ENCODE data around the gene KIF14. TPM values are rescaled to one million over a fixed set of nuclear protein-coding genes. Genes with fewer than 3 reads are reported as not detected.
A peak's percentile ranks its signal among the peaks of the same experiment; 100 is the strongest.
"Not testable (repeated sequence)": the region's sequence is repeated elsewhere in the genome, so short reads cannot be mapped to it uniquely, and the experiment has no call there.

KIF14 gene
- polyA plus RNA-seq, 12 donors, result 2.3 to 5.7 (median 4.1) TPM; not detected in 1

DNA sequence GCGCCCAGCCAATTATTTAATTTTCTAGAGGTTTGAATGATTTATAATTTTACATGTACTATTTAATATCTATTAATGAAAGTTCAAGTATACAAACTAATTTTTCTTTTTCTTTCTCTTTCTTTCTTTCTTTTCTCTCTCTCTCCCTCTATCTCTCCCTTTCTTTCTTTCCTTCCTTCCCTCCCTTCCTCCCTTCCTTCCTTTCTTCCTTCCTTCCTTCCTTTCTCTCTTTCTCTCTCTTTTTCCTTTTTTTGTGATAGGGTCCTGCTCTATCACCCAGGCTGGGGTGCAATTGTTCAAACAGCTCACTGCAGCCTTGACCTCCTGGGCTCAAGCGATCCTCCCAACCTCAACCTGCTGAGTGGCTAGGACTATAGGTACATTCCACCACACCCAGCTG, 16.1 kb upstream of the KIF14 start:
- no peak for DNase-seq

DNA sequence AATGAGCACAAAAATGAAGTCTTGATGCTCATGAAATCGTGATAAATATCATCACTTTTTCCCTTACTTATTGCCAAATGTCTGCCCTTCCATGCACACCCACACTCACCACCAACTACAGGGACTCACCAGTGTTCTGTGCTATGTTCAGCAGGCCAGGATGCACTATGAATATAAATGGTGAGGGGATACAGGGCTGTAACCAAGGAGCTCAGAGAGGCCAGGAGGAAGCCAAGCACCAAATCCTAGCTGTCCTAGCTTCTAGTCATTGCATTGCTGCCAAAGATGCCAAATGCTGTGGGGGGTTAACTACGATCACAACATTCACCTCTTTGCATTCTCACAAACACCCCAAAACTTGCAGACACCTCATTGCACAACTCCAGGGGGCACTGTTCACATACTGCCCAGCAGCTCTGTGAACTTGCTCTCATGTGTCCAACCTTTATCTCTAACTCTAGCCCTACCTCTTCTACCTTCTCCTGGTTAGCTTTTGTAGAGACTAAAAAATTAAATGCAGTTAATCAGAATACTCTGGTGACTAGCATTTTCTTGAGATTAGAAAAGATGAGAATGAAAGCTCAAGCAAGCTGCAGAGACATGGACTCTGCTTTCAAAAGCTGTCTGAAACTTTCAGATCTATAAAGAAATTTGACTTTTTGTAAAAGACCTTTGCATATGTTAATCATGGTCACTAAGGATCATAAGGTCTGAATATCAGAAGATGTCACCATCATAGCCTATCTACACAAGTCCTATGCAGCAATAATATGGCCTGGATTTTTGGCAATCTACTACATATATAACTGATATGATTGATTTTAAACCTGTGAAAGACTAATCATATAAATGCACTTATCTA, 13.9 kb upstream of the KIF14 start:
- no peak for DNase-seq

DNA sequence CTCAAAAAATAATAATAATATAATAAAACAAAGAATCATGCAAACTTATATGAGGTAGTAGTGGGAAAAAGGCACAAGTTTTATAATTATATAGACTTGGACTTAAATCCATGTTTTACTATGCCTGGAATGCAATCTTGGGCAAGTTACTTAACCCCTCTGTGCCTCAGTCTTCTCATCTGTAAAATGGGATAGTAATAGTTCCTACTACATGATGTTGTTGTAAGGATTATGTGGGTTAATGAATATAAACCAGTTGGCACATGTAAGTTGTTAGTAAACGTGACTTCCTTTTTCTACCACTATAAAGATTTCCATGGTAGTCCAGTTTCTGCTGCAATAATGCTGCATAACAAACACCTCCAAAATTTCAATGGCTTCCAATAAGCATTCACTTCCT, 10.8 kb upstream of the KIF14 start:
- DNase-seq, result no peak

DNA sequence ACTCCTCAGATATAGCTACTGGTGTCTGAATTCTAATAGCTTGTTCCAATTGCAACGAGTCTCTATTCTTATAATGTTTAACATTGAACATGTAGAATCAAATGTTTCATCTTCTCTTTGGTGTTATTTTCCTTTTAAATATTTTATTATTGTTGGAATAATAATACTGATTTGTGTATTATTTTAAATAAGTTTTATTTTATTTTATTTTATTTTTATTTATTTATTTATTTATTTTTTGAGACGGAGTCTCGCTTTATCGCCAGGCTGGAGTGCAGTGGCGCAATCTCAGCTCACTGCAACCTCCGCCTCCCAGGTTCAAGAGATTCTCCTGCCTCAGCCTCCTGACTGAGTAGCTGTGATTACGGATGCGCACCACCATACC, 10.0 kb upstream of the KIF14 start:
- DNase-seq, result not testable (repeated sequence)

DNA sequence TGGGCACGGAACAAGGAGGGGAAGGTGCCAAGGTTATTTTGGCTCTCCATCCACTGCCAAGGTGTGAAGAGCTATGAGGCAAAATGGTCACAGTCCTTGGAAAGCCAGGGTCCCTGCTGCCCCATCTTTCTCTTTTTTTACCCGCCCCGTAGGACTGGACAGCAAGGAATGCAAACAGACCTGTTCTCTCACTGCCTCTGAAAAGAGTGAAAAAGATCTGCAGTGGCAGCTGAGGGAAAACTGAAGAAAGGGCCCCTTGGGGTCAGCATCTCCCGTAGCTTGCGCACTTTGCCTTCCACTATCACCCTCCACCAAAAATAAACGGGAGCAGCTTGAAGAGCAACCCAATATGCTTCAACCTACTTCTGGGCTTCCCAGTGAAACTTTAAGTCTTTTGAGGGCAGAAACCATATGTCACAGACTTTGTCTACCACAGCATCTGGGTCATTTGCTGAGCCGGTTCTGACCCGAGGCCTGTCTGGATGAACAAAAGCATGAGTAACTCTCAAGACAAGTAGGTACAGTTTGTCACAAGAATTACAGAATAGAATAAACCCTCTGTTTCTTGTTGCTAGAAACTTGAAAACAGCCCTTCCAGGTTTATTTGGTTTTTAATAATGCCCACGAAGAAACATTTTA, 9.4 kb upstream of the KIF14 start:
- no peak for DNase-seq

DNA sequence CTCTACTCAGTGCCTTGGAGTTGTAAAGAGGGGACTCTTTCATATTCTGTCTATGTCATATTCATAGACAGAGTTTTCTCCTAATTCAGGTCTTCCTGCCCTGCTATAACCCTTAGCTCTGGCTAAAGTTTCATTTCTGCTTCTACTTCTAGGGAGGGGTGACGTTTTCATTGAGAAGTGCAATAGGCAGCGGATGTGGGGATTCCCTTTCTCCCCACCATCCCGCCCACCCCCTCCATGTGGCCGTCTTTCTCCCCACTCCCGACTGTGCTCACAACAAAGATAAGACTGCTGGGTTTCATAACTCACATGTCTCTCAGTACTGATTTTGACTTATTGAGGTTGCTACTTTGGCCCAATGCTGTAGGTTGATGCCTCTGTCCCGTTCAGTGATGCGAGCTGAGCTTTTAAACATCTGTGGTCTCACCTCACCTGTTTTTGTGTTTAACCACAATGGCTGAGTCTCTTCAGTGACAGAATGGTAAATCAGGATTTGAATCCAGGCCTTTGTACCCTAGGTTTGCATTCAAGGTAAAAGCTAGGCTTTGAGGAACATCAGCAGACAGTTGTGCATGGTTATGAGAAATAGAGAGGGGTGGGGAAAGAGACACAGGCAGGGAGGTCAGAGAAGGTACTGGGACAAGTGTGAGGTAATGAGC, 7.8 kb upstream of the KIF14 start:
- DNase-seq, result no peak

DNA sequence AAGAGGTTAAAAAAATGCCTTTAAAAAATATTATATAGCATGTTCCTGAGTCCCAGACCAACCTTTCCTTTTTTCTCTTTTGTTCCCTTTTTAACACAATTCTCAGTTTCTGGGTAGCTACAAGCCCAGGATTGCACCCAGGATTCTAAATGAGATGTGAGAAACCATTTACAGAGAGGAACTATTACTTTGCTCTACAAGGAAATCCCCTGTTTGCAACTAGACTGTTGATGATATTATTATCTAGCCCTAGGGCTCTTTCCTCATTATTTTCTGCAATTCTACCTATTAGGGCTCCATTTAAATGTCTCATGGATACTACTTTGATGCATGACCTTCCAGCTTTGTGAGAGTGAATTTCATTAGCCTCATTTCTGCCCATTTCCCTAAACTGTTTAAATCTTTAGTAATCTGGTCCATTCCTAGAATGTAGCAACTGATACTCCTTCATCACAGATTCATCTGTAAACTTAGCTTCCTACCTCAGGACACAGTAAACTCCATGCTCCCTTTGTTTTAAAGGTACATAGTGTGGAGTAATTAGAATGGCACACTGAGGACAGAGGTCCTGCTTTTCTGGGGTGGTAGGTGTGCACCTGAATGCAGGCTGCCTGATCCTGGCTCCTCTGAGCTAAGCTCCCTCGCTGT, 7.1 kb upstream of the KIF14 start:
- DNase-seq, result no peak

DNA sequence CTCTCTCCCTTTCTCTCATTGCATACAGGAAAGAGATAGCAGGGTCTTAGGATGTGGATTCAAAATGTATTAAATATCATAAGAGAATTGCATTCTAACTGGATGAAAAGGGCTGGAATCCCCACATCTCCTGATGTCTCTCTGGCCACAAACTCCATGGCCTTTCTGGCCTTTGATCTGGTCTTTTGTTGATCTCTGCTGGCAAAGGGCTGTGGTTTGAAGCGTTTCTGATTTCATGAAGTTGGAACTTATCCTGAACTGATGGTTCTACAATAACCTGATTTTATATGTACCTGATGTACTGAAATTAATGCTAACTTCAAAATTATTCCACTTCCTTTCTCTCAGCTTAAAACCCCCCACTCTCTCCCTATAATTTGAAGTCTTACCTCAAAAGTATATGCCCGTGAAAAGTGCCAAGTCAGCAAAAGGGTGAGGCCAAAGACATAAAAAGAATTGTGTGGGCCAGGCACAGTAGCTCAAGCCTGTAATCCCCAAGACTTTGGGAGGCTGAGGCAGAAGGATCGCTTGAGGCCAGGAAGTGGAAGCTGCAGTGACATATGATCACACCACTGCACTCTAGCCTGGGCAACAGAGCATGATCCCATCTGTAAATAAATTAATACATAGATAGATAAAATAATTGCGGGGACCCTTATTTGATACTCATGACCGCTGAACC, 6.4 kb upstream of the KIF14 start:
- DNase-seq, result no peak

DNA sequence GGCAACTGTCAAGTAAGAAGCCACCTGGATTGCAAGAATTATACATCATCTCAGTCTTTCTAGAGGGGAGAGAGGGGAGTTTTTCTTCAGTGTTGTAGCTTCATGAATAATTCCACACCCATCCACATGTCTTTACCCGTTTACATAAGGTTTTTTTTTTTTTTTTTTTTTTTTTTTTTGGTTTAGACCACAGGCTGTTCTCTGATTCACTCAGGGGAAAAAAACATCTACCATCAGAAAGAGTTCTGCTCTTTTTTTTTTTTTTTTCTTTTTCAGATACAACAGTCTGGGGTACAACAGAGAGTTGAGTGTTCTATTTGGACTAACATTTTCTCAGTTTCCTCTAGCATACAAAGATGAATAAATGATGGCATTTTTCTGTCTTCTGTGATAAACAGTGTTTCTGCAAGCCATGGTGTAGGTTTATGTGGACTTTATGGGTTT, 4.9 kb upstream of the KIF14 start:
- DNase-seq, result no peak

DNA sequence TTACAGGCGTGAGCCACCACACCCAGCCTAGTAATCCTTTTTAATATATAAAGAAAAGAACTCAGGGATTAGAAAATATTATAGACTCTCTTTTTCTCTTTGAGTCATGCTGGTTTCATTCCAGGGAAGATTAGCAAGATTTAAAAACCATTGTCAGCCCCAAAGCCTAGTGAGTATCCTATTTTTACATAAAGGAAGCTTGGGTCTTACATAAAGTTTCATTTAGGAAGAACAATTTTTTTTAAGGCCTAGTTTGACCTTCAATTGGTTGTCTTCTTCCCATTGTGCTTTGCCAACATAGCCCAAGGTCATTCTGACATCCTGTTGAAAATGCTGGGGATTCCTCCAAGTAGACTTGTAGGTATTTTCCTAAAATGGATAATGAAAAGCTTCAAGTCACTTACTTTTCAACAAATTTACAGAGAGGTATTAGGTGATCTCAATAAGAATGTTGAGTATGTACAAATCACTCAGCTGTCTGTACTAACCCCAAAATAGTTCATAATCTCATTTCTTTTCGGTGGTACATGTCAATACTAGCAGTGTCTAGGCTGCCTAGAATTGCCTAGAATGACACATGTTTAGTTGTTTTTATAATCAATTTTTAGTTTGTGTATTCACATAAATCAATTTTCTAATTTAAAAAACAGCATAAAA, 4.3 kb upstream of the KIF14 start:
- DNase-seq, result no peak

DNA sequence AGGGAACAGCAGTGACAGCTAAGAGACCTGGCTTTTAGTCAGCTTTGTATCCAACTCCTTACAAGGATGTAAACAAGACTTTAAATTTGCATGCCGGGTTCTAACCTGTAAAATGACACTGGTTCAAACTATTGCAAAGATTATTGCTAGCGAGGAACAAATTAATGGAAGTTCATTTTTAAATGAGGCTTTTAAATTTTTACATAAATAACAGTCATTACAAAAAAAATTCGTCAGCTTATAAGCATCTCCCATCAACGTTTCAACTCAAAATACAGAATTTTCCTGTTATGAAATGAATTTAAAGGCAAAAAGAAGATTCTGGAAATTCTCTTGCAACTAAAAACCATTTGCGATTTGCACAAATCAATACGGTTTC, 668 bp downstream of the KIF14 start:
- DNase-seq, result no peak

DNA sequence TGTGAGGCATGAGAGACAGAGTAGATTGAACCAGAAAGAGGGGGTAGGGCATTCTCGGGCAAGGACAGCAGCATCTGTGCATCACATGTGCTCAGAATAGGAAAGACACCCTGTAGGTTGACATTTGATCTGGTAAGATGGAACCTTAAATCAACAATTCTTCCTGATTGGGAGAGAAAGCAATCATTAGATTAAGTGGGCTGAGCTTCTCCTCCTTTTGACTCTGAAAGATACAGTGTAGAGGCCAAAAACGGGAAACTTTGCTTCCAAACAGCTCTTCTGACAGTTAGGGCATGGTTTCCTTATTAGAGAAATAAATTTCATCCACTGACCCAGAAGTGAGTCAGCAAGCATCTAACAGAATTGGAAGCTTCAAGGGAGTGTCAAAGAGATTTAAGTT, 9.7 kb downstream of the KIF14 start:
- DNase-seq, result no peak

DNA sequence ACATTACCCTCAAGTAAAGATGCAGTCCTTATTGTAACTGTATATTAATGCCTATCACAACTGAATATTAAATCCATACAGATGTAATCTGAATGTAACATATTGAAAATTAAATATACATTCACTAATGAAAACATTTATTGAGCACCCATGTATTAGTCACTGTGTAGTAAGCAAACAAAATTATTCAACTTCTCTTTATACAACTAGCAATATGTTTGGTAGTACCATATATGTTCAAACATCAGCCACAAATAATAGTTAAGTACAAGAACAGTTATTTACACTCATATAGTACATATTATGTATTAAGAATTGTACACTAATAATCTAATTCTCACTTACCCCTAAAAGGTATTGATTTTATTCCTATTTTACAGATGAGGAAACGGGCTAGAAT, 17.9 kb downstream of the KIF14 start:
- no peak for DNase-seq

DNA sequence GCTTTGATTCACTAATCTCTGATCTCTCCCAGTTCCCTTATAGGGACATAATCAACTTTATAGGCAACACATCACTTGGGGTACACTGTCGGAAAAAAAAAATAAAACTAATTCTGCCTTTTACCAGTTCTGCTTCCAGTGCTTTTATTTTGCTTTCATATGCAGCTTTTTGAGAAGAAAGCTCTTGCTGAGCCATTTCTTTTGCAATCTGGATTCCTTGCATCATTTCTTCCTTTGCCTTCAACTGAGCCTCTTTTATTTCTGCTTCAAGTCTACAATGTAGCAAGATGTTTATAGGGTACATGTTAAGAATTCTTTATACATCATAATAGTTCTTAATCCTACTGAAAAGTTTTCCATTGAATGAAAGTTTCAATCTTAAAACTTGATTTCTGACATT, 30.6 kb downstream of the KIF14 start:
- no peak for DNase-seq

DNA sequence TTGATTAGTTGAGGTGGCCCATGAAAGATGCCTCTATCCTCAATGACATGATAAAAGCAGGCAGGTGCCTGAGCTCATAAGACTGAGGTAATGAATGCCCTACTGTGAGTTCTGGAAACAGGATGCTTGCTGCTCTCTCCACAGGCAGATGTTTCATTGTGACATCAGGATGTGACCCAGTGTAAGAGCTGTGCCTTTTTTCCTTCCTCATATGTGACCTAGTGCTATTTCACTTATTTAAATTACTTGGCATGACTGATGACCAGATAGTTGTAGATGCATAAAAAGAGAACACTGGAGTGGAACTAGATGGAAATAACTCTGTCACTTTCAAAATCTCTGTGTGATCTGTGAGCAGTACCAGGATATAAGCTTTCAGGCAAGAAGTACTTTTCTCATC, 31.9 kb downstream of the KIF14 start:
- peak; percentile 7 for DNase-seq

DNA sequence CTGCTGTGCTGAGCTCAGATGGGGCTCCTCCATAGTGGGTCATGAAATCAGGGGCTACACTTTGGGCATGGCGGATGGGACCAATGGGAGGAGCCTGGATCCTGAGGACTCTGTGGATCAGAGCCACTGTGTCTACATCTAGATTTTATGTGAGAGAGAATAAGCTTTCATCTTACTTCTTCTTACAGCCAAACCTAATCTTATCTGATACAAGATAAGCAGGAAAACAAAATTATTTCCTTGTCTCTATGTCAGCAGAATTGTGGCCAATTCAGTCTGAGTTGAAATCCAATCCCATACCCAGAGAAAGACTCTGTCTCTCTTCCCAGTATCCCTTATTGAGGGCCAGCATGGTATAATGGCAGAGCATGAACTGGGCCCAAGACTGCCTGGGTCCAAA, 56.2 kb downstream of the KIF14 start:
- DNase-seq, result no peak

DNA sequence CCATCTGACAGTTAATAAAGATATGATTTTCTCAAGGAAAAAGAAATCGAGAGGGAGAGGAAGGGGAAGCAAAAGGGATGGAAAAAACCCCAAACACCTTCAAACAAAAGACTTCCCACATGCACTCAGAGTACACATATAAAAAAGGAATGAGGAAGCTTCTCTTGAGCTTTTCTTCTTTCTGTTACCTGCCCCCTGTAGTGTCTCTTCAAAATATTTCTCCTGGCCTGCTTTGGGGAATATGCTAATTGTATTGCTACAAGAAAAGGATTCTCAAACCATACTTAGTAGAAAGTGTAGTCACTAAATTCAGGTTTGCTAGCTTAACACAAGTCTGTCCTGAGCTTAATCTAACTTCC, 58.7 kb downstream of the KIF14 start:
- DNase-seq, result no peak

DNA sequence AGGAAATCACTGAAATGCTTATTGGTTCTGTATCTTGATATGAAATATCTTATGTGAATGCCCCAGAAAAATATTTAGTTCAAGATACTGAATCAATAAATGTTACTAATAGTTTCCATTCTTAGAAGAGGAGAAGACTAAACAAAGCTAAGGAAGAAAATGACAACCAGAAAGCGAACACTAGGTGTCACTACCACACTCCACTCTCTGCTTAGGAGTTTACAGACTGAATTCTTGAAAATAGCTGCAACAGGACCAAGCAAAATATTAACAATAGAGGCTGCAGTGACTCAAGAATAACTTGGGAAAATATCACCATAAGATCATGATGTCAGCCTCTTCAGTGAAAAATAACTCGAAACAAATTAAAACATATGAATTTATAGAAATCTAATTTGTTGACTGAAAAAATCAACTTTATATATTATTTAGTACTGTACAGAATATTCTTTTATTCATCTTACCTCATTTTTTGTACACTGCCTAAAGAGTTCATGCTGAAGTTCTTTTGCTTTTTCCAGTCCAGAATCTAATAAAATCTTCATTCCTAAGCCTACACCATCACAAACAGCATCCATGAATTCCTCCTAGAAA, 61.6 kb downstream of the KIF14 start:
- peak; percentile 42 for DNase-seq

DNA sequence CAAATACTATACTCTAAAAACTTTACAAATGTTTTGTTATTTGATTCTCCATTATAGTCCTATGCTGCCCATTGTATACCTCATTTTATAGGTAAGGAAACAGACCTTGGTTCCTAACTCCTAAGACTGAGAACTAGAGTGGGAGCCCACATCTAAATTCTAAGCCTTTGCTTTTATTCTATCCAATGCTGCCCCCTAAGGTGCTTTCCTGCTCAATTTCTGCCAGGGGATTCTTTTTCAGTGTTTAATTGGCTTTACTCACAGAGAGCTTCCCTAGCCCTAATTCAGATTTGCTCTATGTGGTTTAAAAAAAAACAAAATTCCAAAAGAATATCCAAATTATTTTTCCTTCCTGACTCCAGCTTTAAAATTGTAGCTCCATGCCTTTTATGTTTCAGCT, 64.5 kb downstream of the KIF14 start:
- DNase-seq, result no peak

DNA sequence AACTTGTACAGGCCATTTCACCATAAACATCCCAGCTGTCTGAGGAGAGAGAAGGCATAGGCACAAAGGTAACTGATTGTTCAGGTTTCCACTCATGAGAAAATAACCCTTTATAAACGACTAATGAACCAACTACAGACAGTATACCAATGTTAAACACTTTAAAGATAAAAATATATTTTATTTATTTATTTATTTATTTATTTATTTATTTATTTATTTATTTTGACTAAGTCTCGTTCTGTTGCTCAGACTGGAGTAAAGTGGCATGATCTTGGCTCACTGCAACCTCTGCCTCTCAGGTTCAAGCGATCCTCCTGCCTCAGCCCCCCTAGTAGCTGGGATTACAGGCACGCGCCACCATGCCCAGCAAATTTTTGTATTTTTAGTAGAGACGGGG, 67.8 kb downstream of the KIF14 start:
- not testable (repeated sequence) for DNase-seq

DNA sequence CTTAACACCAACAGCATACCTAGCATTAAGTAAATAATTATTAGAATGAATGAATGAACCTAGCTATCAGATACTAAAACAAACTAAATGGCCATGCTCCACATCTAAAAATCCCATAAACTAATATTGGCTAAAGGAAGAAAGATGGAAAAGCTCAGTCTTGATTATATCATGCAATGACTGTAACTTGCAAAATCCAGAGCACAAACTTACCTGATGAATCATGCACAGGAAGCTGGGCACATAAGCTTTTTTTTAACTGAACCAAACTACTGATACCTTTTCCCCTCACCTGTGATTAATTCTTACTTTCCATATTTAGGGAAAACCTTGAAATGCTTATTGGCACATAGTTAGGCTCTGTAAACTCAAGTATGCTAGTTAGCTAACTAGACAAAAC, 70.2 kb downstream of the KIF14 start:
- no peak for DNase-seq

All from muscle of arm (tissue), 12 donors.